HepG2 (cell line): ENCODE results near the gene MKNK1. TPM values are rescaled to one million over a fixed set of nuclear protein-coding genes. Genes with fewer than 3 reads are reported as not detected.
A peak's percentile ranks its signal among the peaks of the same experiment; 100 is the strongest.

Experiments used
- ATAC-seq: fragments of 200-7000 bp; cut with Tn5 transposase; 3 replicates; pipeline ENCODE4 v1.9.1; 2020; ENCODE audit warnings: mild to moderate bottlenecking, moderate library complexity
- BruUV-seq: library from RNA; stranded (reverse); fragments of 400-500 nt; replicated peaks from 2 replicates; lab custom pipeline; 2021; lab: Mats Ljungman, UMichigan
- CTCF ChIA-PET: fragments of 300-600 bp; formaldehyde crosslinking; extraction: SDS; loops from one replicate; lab custom pipeline; 2021; ENCODE audit warnings: low total read pairs, inconsistent platforms, low intra/inter-chr PET ratio; lab: Yijun Ruan, JAX
- POLR2A ChIA-PET: fragments of 350-600 bp; sonication (Branson Sonifier 250); formaldehyde crosslinking; loops from one replicate; lab custom pipeline; 2020; ENCODE audit warnings: antibody characterized with exemption, inconsistent platforms; lab: Yijun Ruan, JAX
- DNase-seq: peaks from one replicate; pipeline ENCODE4 v3.0.0-alpha.2; 2015; ENCODE audit warnings: low spot score
- FAIRE-seq: peaks from 3 replicates; lab custom pipeline; 2011; peaks lifted over from hg19 to GRCh38; lab: Jason Lieb, UNC
- H2AFZ ChIP-seq: one replicate; pipeline ENCODE4 v1.6.1; 2011; ENCODE audit warnings: low read length, inconsistent platforms
- H3K27ac ChIP-seq: fragments of 300-600 bp; 3 replicates; pipeline ENCODE4 v1.8.0; 2011; ENCODE audit warnings: mixed run types, mild to moderate bottlenecking, mixed read lengths, low read length, inconsistent platforms; ENCODE audit not compliant: insufficient read depth; ENCODE audit errors: extremely low read length
- H3K27me3 ChIP-seq, 2 experiments: fragments of 200-600 bp in 1 of 2; 2 replicates in 1 of 2; 3 replicates in 1 of 2; pipeline versions ENCODE4 v1.6.0 to v1.8.0; 2011; ENCODE audit warnings: low read length in 2 of 2, mild to moderate bottlenecking in 2 of 2, moderate library complexity in 2 of 2, inconsistent platforms in 1 of 2; ENCODE audit not compliant: insufficient read depth in 2 of 2, control insufficient read depth in 1 of 2
- H3K36me3 ChIP-seq, 2 experiments: fragments of 200-600 bp in 1 of 2; replicated peaks in 1 of 2; 2 replicates in 1 of 2; 3 replicates in 1 of 2; pipeline versions ENCODE4 v1.5.1 to v1.8.0; 2011; ENCODE audit warnings: low read length in 2 of 2, inconsistent platforms in 1 of 2; ENCODE audit not compliant: insufficient read depth in 2 of 2, control insufficient read depth in 1 of 2
- H3K4me1 ChIP-seq: 2 replicates; pipeline ENCODE4 v1.5.1; 2012; ENCODE audit warnings: low read length, inconsistent platforms; ENCODE audit not compliant: insufficient read depth
- H3K4me2 ChIP-seq: 2 replicates; pipeline ENCODE4 v1.6.0; 2011; ENCODE audit warnings: low read depth, low read length, inconsistent platforms
- H3K4me3 ChIP-seq, 3 experiments: fragments of 200-600 bp in 1 of 3; sonication (generic), shearing (Covaris generic) in 1 of 3; replicated peaks in 1 of 3; 2 replicates each; pipeline ENCODE4 v1.5.1; 2011 to 2016; ENCODE audit warnings: low read length in 3 of 3, inconsistent platforms in 2 of 3, low read depth in 2 of 3, mild to moderate bottlenecking in 2 of 3, control low read depth in 1 of 3, mixed read lengths in 1 of 3; ENCODE audit not compliant: insufficient read depth in 1 of 3
- H3K79me2 ChIP-seq: one replicate; pipeline ENCODE4 v1.6.1; 2011; ENCODE audit warnings: low read length, inconsistent platforms; ENCODE audit not compliant: insufficient read depth
- H3K9ac ChIP-seq: 2 replicates; pipeline ENCODE4 v1.6.0; 2011; ENCODE audit warnings: mild to moderate bottlenecking, low read depth, low read length, inconsistent platforms; ENCODE audit not compliant: insufficient read depth
- H3K9me3 ChIP-seq: 2 replicates; pipeline ENCODE4 v1.5.1; 2012; ENCODE audit warnings: mild to moderate bottlenecking, low read length
- H4K20me1 ChIP-seq: 2 replicates; pipeline ENCODE4 v1.6.0; 2011; ENCODE audit warnings: inconsistent platforms, mild to moderate bottlenecking, low read length, moderate library complexity; ENCODE audit not compliant: insufficient read depth
- AGO2 ChIP-seq: fragments of 200-400 bp; formaldehyde crosslinking; optimal IDR thresholded peaks from 2 replicates; pipeline ENCODE3; 2017; ENCODE audit warnings: mild to moderate bottlenecking, low read depth, low read length, moderate library complexity
- ARNT2 ChIP-seq: sonication (generic); formaldehyde crosslinking; IDR thresholded peaks from 2 replicates; pipeline ENCODE4 v1.8.0; 2022; ENCODE audit warnings: mild to moderate bottlenecking, low read depth, missing genetic modification reagents, moderate library complexity
- FOXA3 ChIP-seq: IDR thresholded peaks from 2 replicates; pipeline ENCODE4 v1.6.1; 2016; ENCODE audit warnings: missing genetic modification reagents, missing compliant biosample characterization
- FOXP1 ChIP-seq, 2 experiments: fragments of 450-650 bp in 1 of 2; IDR thresholded peaks; 2 replicates each; pipeline ENCODE4 v1.6.1; 2017 to 2018; ENCODE audit warnings: antibody characterized with exemption in 1 of 2
- GTF3A ChIP-seq: sonication (generic); formaldehyde crosslinking; conservative IDR thresholded peaks from 2 replicates; pipeline ENCODE4 v1.4.0; 2020; ENCODE audit warnings: mild to moderate bottlenecking, missing genetic modification reagents
- HOXA5 ChIP-seq: sonication (generic); formaldehyde crosslinking; IDR thresholded peaks from 2 replicates; pipeline ENCODE4 v1.4.0; 2020; ENCODE audit warnings: missing genetic modification reagents
- NFE2 ChIP-seq: sonication (generic); formaldehyde crosslinking; IDR thresholded peaks from 2 replicates; pipeline ENCODE4 v1.4.0; 2020; ENCODE audit warnings: missing genetic modification reagents
- SP140L ChIP-seq: sonication (generic); formaldehyde crosslinking; IDR thresholded peaks from 2 replicates; pipeline ENCODE4 v1.4.0; 2020; ENCODE audit warnings: missing genetic modification reagents, borderline replicate concordance
- TCF12 ChIP-seq, 2 experiments: fragments of 450-650 bp in 1 of 2; sonication (generic) in 1 of 2; formaldehyde crosslinking in 1 of 2; IDR thresholded peaks; 2 replicates each; pipeline versions ENCODE4 v1.6.1 to v1.8.0; 2017 to 2022; ENCODE audit warnings: antibody characterized with exemption in 1 of 2, mild to moderate bottlenecking in 1 of 2, missing genetic modification reagents in 1 of 2, moderate library complexity in 1 of 2
- ZBTB7B ChIP-seq: sonication (generic); formaldehyde crosslinking; IDR thresholded peaks from 2 replicates; pipeline ENCODE4 v1.4.0; 2020; ENCODE audit warnings: missing genetic modification reagents
- WGBS: methylation state at CpG from one replicate; pipeline ENCODE4 v1.1.6; 2017; ENCODE audit warnings: low lambda C conversion rate; 5-methylcytosine and 5-hydroxymethylcytosine counted together
- in situ Hi-C: cut with HindIII; loops from 2 replicates; pipeline ENCODE4 v1.10.0; 2017; ENCODE audit warnings: low pct_unique_long_range_greater_than_20kb; ENCODE audit not compliant: extremely low pct_ligation_motif_present
- intact Hi-C: fragments of 100-400 bp; cut with micrococcal nuclease; formaldehyde crosslinking; loops from one replicate; pipeline ENCODE4 v1.10.0; 2022; ENCODE audit not compliant: unreplicated experiment
- polyA plus RNA-seq, 8 experiments: library from polyadenylated mRNA; depleted of rRNA in 3 of 8; stranded (reverse) in 7 of 8; unstranded in 1 of 8; fragments of >200 nt; fragmentation: Illumina TruSeq in 4 of 8; extraction: Trizol in 4 of 8; gene quantifications; 2 replicates each; pipeline versions ENCODE4 v1.2.1 to v1.2.3, GENCODE V29; 2011 to 2016; ENCODE audit warnings: low read depth in 4 of 8, missing spikeins in 1 of 8, mixed read lengths in 1 of 8; ENCODE audit not compliant: insufficient read depth in 1 of 8
- total RNA-seq, 5 experiments: library from RNA; depleted of rRNA; stranded (reverse); fragments of >200 nt; fragmentation: Illumina TruSeq; extraction: Trizol; gene quantifications; 2 replicates each; pipeline ENCODE4 v1.2.3, GENCODE V29; 2016; ENCODE audit warnings: low read depth in 1 of 5

The MKNK1 gene
- total and polyA plus RNA-seq, 2 of the 13 experiments (the other 11 are each of a cell fraction or from before 2014, with no cell fraction given): 18.5 to 24.1 TPM

- POLR2A ChIA-PET: no interaction called here
- in situ Hi-C loops: no loop called here
- Histone ChIP-seq H3K36me3 (peaks cover 3 to 7% of the 10 kb centered on the region in 2 experiments; a peak in 3 of 5 replicates), H4K20me1 (no peaks in the 10 kb centered on the region), H3K9ac (no peak overlapping the region), H3K4me2 (no peak overlapping the region), H3K9me3 (no peaks in the 10 kb centered on the region), H3K4me1 (no peaks in the 10 kb centered on the region), H3K79me2 (no peaks in the 10 kb centered on the region)
- FAIRE-seq: no peak
- CTCF ChIA-PET: no interaction called here
- no peak for ATAC-seq
- DNase-seq: no peak
- no TSS peak for BruUV-seq
- TF ChIP-seq HOXA5 (CRISPR knock-in tag) (no peak), FOXP1 (IDR thresholded peaks at IDR 0.05) (no peak), FOXP1 (CRISPR knock-in tag; IDR thresholded peaks at IDR 0.05) (no peak), AGO2 (peak; percentile 35), FOXA3 (CRISPR knock-in tag) (no peak), ARNT2 (CRISPR knock-in tag) (no peak)
- TF ChIP-seq, all 625 proteins: peak for 1
- no peaks in the 10 kb centered on the region for H3K27me3 ChIP-seq
- no peak overlapping the region for H3K4me3 ChIP-seq
- WGBS: 97% methylated on average over 6 of the region's 6 CpGs
- no peak overlapping the region for H2AFZ ChIP-seq
- H3K27ac ChIP-seq: no peak overlapping the region
- intact Hi-C loops: no loop called here
These were observed 32.3 kb downstream of the MKNK1 start for GRCh38 chr1:46571691-46572225.

- Histone ChIP-seq H3K36me3 (peaks cover 3 to 6% of the 10 kb centered on the region in 2 experiments; a peak in 3 of 5 replicates), H3K4me2 (no peak overlapping the region), H3K9ac (no peak overlapping the region), H3K79me2 (no peaks in the 10 kb centered on the region), H4K20me1 (no peaks in the 10 kb centered on the region), H3K4me1 (no peaks in the 10 kb centered on the region), H3K27ac (no peak overlapping the region), H3K9me3 (no peaks in the 10 kb centered on the region), H3K27me3 (no peaks in the 10 kb centered on the region), H3K4me3 (no peak overlapping the region), H2AFZ (no peak overlapping the region)
- POLR2A ChIA-PET: interaction anchor here (1.3 kb wide), 1 partner anchor 34 kb away, joined by 3 read pairs; no protein-coding TSS in a partner anchor
- no TSS peak for BruUV-seq
- 82% methylated on average over 9 of the region's 14 CpGs for WGBS
- ATAC-seq: no peak
- TF ChIP-seq GTF3A (CRISPR knock-in tag) (no peak), SP140L (CRISPR knock-in tag) (no peak), ZBTB7B (CRISPR knock-in tag) (no peak), AGO2 (no peak), NFE2 (CRISPR knock-in tag) (no peak), TCF12 (IDR thresholded peaks at IDR 0.05) (no peak), TCF12 (CRISPR knock-in tag; IDR thresholded peaks at IDR 0.05) (no peak)
- CTCF ChIA-PET: no interaction called here
- intact Hi-C loops: no loop called here
- no peak for FAIRE-seq
- in situ Hi-C loops: no loop called here
- no peak for DNase-seq
These were observed 34.0 kb downstream of the MKNK1 start for GRCh38 chr1:46569884-46570725.
